BJ (cell line): Measurements from ENCODE around the gene HMG20B. TPM values are rescaled to one million over a fixed set of nuclear protein-coding genes. Genes with fewer than 3 reads are reported as not detected.

ENCODE experiments used
- CTCF ChIA-PET: fragments of 350-600 bp; formaldehyde crosslinking; extraction: SDS; loops from one replicate; lab custom pipeline; 2021; ENCODE audit warnings: antibody characterized with exemption, inconsistent platforms; lab: Yijun Ruan, JAX
- POLR2A ChIA-PET: fragments of 300-600 bp; sonication (Branson Sonifier 250); formaldehyde crosslinking; extraction: SDS; loops from one replicate; lab custom pipeline; 2021; ENCODE audit warnings: antibody characterized with exemption; lab: Charles Lee
- DNase-seq: peaks from one replicate; pipeline ENCODE4 v3.0.0-alpha.2; 2011; ENCODE audit warnings: low read depth
- H3K27me3 ChIP-seq: 2 replicates; pipeline ENCODE4 v1.6.0; 2011; ENCODE audit warnings: low read length; ENCODE audit not compliant: control insufficient read depth, insufficient read depth
- H3K36me3 ChIP-seq: 2 replicates; pipeline ENCODE4 v1.5.1; 2011; ENCODE audit warnings: low read length; ENCODE audit not compliant: control insufficient read depth, insufficient read depth
- H3K4me3 ChIP-seq: 2 replicates; pipeline ENCODE4 v1.5.1; 2011; ENCODE audit warnings: low read depth, mild to moderate bottlenecking, control low read depth, low read length
- CTCF ChIP-seq: IDR thresholded peaks from 2 replicates; pipeline ENCODE4 v1.5.1; 2011; ENCODE audit warnings: low read depth, mild to moderate bottlenecking, control low read depth, inconsistent platforms, low read length, moderate library complexity; ENCODE audit not compliant: insufficient read depth
- polyA plus RNA-seq: library from polyadenylated mRNA; depleted of rRNA; stranded (reverse); fragments of >200 nt; gene quantifications from 2 replicates; pipeline ENCODE4 v1.2.3, GENCODE V29; 2011

HMG20B gene
- polyA plus RNA-seq, 1 experiment: 54.2 TPM

- TF ChIP-seq CTCF: no peak
- no peak overlapping the region for H3K4me3 ChIP-seq
- no peak for DNase-seq
- ChIA-PET CTCF (interaction anchor here (0.9 to 1.0 kb wide), 2 partner anchors 13 to 16 kb away, joined by 3 read pairs; no protein-coding TSS in a partner anchor), POLR2A (no interaction called here)
- 0 out of 2 replicates have a peak, but pooled peaks cover 1% of the 10 kb centered on the region for H3K27me3 ChIP-seq
- no peaks in the 10 kb centered on the region for H3K36me3 ChIP-seq
Measured at GRCh38 chr19:3589949-3590348, 17.2 kb downstream of the HMG20B start.

GRCh38 chr19:3590991-3591659 is 18.4 kb downstream of the HMG20B start:
- no peak for DNase-seq
- no peak for TF ChIP-seq CTCF
- Histone ChIP-seq H3K36me3 (no peaks in the 10 kb centered on the region), H3K4me3 (no peak overlapping the region), H3K27me3 (no peaks in the 10 kb centered on the region)
- ChIA-PET POLR2A (no interaction called here), CTCF (interaction anchor here (1.0 kb wide), 1 partner anchor 14 kb away, joined by 3 read pairs; no protein-coding TSS in a partner anchor)

- TF ChIP-seq CTCF: no peak
- DNase-seq: no peak
- ChIA-PET CTCF (interaction anchor here (0.8 to 1.4 kb wide), 2 partner anchors 27 to 44 kb away, joined by 3 read pairs; no protein-coding TSS in a partner anchor), POLR2A (no interaction called here)
- Histone ChIP-seq H3K36me3 (no peaks in the 10 kb centered on the region), H3K4me3 (no peak overlapping the region), H3K27me3 (no peaks in the 10 kb centered on the region)
Measured at GRCh38 chr19:3591876-3592613, 19.3 kb downstream of the HMG20B start.

GRCh38 chr19:3593156-3593555 is 20.4 kb downstream of the HMG20B start:
- CTCF ChIA-PET: interaction anchor here (1.3 to 1.4 kb wide), 2 partner anchors 11 to 26 kb away, joined by 3 read pairs; no protein-coding TSS in a partner anchor
- Histone ChIP-seq H3K36me3 (no peaks in the 10 kb centered on the region), H3K27me3 (no peaks in the 10 kb centered on the region), H3K4me3 (no peak overlapping the region)
- TF ChIP-seq CTCF: 0 out of 2 replicates have a peak, but pooled peaks have one; percentile 10
- DNase-seq: no peak
- POLR2A ChIA-PET: no interaction called here

- CTCF ChIA-PET: interaction anchor here (1.7 kb wide), 1 partner anchor 9 kb away, joined by 10 read pairs; the partner anchor contains the start of gene GIPC3
- no peak for TF ChIP-seq CTCF
- Histone ChIP-seq H3K27me3 (no peaks in the 10 kb centered on the region), H3K36me3 (no peaks in the 10 kb centered on the region), H3K4me3 (no peak overlapping the region)
- DNase-seq: no peak
- POLR2A ChIA-PET: no interaction called here
Measured at GRCh38 chr19:3595521-3596061, 22.8 kb downstream of the HMG20B start.
